ENCODE data around the gene TMTC1. TPM values are rescaled to one million over a fixed set of nuclear protein-coding genes. Genes with fewer than 3 reads are reported as not detected.

The TMTC1 gene
- total and polyA plus RNA-seq, 2 of the 8 experiments (the other 6 are each of a cell fraction or from before 2014, with no cell fraction given) = 15.4 to 20.8 TPM

DNA sequence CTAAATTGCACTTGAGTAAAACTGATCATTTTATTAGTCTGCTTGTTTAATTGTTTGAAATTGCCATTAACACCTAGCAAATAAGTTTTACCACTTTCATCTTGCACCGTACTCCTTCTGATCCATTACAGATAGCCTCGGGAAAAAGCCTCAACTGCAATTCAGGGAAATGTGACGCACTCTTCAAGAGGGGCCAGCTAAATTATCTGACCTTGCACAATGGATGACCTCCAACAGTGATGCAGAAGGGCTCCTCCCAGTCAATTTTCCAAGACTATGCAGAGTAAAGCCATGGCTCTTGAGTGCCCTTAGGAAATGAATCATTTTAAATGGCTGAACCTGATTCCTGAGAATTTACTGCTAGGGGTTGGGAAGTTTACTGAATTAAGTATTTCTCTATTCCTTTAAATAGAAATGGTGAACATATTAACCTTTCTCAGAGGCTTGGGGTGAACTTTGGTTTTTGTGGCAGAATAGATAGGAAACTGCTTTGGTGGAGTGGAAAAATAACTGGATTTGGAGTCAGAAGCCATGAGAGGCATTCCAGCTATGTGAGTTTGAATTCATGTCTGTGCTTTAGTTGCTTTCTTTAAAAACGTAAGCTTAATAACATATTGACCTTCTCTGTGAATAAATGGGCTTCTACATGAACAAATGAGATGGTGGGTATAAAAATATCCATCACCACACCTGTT is 221.5 kb downstream of the TMTC1 start:
- DNase-seq (ENCODE audit: low read depth in 1 of 2, low spot score in 2 of 2) (no peak), FAIRE-seq (no peak)
- H3K9ac ChIP-seq (replicated peaks in 1 of 4; ENCODE audit: extremely low read depth in 1 of 4, low read depth in 3 of 4, low read length in 3 of 4) = no peak overlapping the region
- H3K79me1 ChIP-seq (ENCODE audit: low read depth, low read length) = no peaks in the 10 kb centered on the region
- H4K5ac ChIP-seq (ENCODE audit: insufficient read length, low read depth, low read length) = no peak overlapping the region
- H4K8ac ChIP-seq (ENCODE audit: extremely low read depth, insufficient read depth, low read length) = no peak overlapping the region
- no peaks in the 10 kb centered on the region for H4K20me1 ChIP-seq (replicated peaks in 1 of 2; ENCODE audit: control insufficient read depth in 1 of 2, insufficient read depth in 2 of 2, low read length in 2 of 2)
- no peak overlapping the region for H3K56ac ChIP-seq (replicated peaks; ENCODE audit: insufficient read length, low read depth, low read length)
- H3K79me2 ChIP-seq (ENCODE audit: control insufficient read depth in 1 of 2, insufficient read depth in 2 of 2, low read length in 2 of 2) = no peaks in the 10 kb centered on the region
- no peak overlapping the region for H3K27ac ChIP-seq (ENCODE audit: low read depth, low read length)
- no peak overlapping the region for H3K18ac ChIP-seq (ENCODE audit: extremely low read depth, low read length)
- no peak overlapping the region for H4K91ac ChIP-seq (replicated peaks; ENCODE audit: insufficient read length, low read length)
- no peak overlapping the region for H2BK12ac ChIP-seq (ENCODE audit: low read depth, low read length)
- H2BK20ac ChIP-seq (ENCODE audit: low read length) = no peak overlapping the region
- H2AFZ ChIP-seq (ENCODE audit: low read length) = no peak overlapping the region
- no peaks in the 10 kb centered on the region; a peak in 2 of 8 replicates for H3K36me3 ChIP-seq (ENCODE audit: control insufficient read depth in 2 of 4, insufficient read depth in 4 of 4, low read length in 3 of 4)
- ChIA-PET POLR2A (ENCODE audit: partially characterized antibody) (no interaction called here), CTCF (ENCODE audit: partially characterized antibody) (interaction anchor here (1.0 kb wide), 1 partner anchor 895 kb away, joined by 3 read pairs; no protein-coding TSS in a partner anchor)
- H3K4me3 ChIP-seq (ENCODE audit: extremely low read depth in 1 of 4, insufficient read depth in 2 of 4, low read depth in 3 of 4, low read length in 4 of 4) = no peak overlapping the region
- H3K4me2 ChIP-seq (ENCODE audit: insufficient read depth in 1 of 2, low read depth in 2 of 2, low read length in 2 of 2) = no peak overlapping the region
- H3K27me3 ChIP-seq (replicated peaks in 1 of 4; ENCODE audit: control insufficient read depth in 3 of 4, extremely low read depth in 1 of 4, insufficient read depth in 3 of 4, low read length in 3 of 4) = no peaks in the 10 kb centered on the region
- H3K4me1 ChIP-seq (replicated peaks in 1 of 4; ENCODE audit: control insufficient read depth in 3 of 4, insufficient read depth in 4 of 4, low read length in 3 of 4) = peaks cover 0 to 3% (median 1%) of the 10 kb centered on the region in 4 experiments; a peak in 2 of 7 replicates
- H3K23me2 ChIP-seq (ENCODE audit: low read depth, low read length) = no peaks in the 10 kb centered on the region
- H2AK5ac ChIP-seq (ENCODE audit: low read depth, low read length) = no peak overlapping the region
- H3K14ac ChIP-seq (ENCODE audit: insufficient read length) = no peak overlapping the region
- no peak overlapping the region for H2BK15ac ChIP-seq (ENCODE audit: low read length)
- no peak overlapping the region for H2BK120ac ChIP-seq (replicated peaks; ENCODE audit: low read depth, low read length)
- 95% methylated on average over 4 of the region's 4 CpGs; no CpG with 5 or more reads in 1 of the 2 experiments for WGBS, 2 experiments (ENCODE audit: extremely low coverage in 1 of 2, insufficient coverage in 1 of 2, insufficient read length in 1 of 2, insufficient replicate concordance in 2 of 2, low coverage in 1 of 2, low lambda C conversion rate in 2 of 2, missing lambda C conversion rate in 1 of 2)
- H2BK5ac ChIP-seq (ENCODE audit: low read depth, low read length) = no peak overlapping the region
- no peak overlapping the region for H3K23ac ChIP-seq (ENCODE audit: insufficient read length)
- H3K9me3 ChIP-seq (ENCODE audit: insufficient read depth in 2 of 2, low read depth in 1 of 2, low read length in 1 of 2) = no peaks in the 10 kb centered on the region
- TF ChIP-seq YY1 (IDR thresholded peaks at IDR 0.05; ENCODE audit: low read depth, low read length) (no peak), RAD21 (IDR thresholded peaks at IDR 0.05 in 1 of 2, conservative IDR thresholded peaks at IDR 0.05 in 1 of 2; ENCODE audit: low read depth in 2 of 2, low read length in 2 of 2) (no peak), SIN3A (conservative IDR thresholded peaks at IDR 0.05 in 1 of 2, IDR thresholded peaks at IDR 0.05 in 1 of 2; ENCODE audit: low read depth in 1 of 2, low read length in 2 of 2) (no peak), CBX5 (IDR thresholded peaks at IDR 0.05; ENCODE audit: low read depth, low read length) (no peak), JUND (IDR thresholded peaks at IDR 0.05; ENCODE audit: low read length) (no peak), HDAC2 (IDR thresholded peaks at IDR 0.05; ENCODE audit: borderline replicate concordance in 1 of 2, low read depth in 2 of 2, low read length in 2 of 2) (no peak)
- TF ChIP-seq, protein P1, sequence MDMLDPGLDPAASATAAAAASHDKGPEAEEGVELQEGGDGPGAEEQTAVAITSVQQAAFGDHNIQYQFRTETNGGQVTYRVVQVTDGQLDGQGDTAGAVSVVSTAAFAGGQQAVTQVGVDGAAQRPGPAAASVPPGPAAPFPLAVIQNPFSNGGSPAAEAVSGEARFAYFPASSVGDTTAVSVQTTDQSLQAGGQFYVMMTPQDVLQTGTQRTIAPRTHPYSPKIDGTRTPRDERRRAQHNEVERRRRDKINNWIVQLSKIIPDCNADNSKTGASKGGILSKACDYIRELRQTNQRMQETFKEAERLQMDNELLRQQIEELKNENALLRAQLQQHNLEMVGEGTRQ (IDR thresholded peaks at IDR 0.05; ENCODE audit: low read length) = no peak
- H3K4ac ChIP-seq (replicated peaks; ENCODE audit: insufficient read length, low read depth, low read length) = no peak overlapping the region
